DMS 273 treated with DMSO at 0.1 percent for 48 hours (cell line): ENCODE data around the gene CATSPERE.
"Not testable (repeated sequence)": the region's sequence is repeated elsewhere in the genome, so short reads cannot be mapped to it uniquely, and the experiment has no call there.

Experiments
- DNase-seq: peaks from one replicate; lab custom pipeline; 2025; lab: John Stamatoyannopoulos, UW

The CATSPERE gene

GRCh38 chr1:244633140-244633539, 172.1 kb downstream of the CATSPERE start:
- peak; percentile 15 for DNase-seq

GRCh38 chr1:244634546-244634945, 173.5 kb downstream of the CATSPERE start:
- no peak for DNase-seq

- DNase-seq: no peak
These were observed 175.6 kb downstream of the CATSPERE start for GRCh38 chr1:244636488-244637259.

GRCh38 chr1:244639561-244639960, 178.5 kb downstream of the CATSPERE start:
- no peak for DNase-seq

GRCh38 chr1:244640917-244641316, 179.8 kb downstream of the CATSPERE start:
- no peak for DNase-seq

GRCh38 chr1:244642526-244642925, 181.5 kb downstream of the CATSPERE start:
- DNase-seq: no peak

GRCh38 chr1:244642988-244643387, 181.9 kb downstream of the CATSPERE start:
- DNase-seq: no peak

- no peak for DNase-seq
These were observed 184.3 kb downstream of the CATSPERE start for GRCh38 chr1:244645414-244645813.

GRCh38 chr1:244645890-244646289, 184.8 kb downstream of the CATSPERE start:
- DNase-seq: no peak

GRCh38 chr1:244647819-244648218, 186.7 kb downstream of the CATSPERE start:
- DNase-seq: no peak

- no peak for DNase-seq
These were observed 191.0 kb downstream of the CATSPERE start for GRCh38 chr1:244651956-244652622.

- DNase-seq: peak; percentile 97
These were observed 191.8 kb downstream of the CATSPERE start, which contains the start of gene DESI2 for GRCh38 chr1:244652623-244653438. TSS of gene DESI2 (plus strand) at chr1:244653126. CDS start at chr1:244653314, 188 bp downstream.

GRCh38 chr1:244653439-244654107, 192.5 kb downstream of the CATSPERE start:
- DNase-seq: no peak

GRCh38 chr1:244654108-244655038, 193.3 kb downstream of the CATSPERE start:
- DNase-seq: no peak

GRCh38 chr1:244655186-244655585, 194.1 kb downstream of the CATSPERE start:
- DNase-seq: no peak

GRCh38 chr1:244657421-244657820, 196.3 kb downstream of the CATSPERE start:
- no peak for DNase-seq

GRCh38 chr1:244659694-244660093, 198.6 kb downstream of the CATSPERE start:
- no peak for DNase-seq

GRCh38 chr1:244660595-244660994, 199.5 kb downstream of the CATSPERE start:
- DNase-seq: no peak

GRCh38 chr1:244661569-244662312, 200.7 kb downstream of the CATSPERE start:
- DNase-seq: not testable (repeated sequence)

- no peak for DNase-seq
These were observed 201.5 kb downstream of the CATSPERE start for GRCh38 chr1:244662599-244662998.
